K562 (cell line): ENCODE results near the gene PLA2G3. TPM values are rescaled to one million over a fixed set of nuclear protein-coding genes. Genes with fewer than 3 reads are reported as not detected.

Source experiments
- ATAC-seq: fragments of 200-7000 bp; cut with Tn5 transposase; 3 replicates; pipeline ENCODE4 v1.9.1; 2020; ENCODE audit warnings: moderate library complexity
- BruUV-seq: library from RNA; stranded (reverse); fragments of 400-500 nt; replicated peaks from 2 replicates; lab custom pipeline; 2021; lab: Mats Ljungman, UMichigan
- CTCF ChIA-PET: fragments of 300-600 bp; formaldehyde crosslinking; extraction: SDS; loops from one replicate; lab custom pipeline; 2021; ENCODE audit warnings: low intra/inter-chr PET ratio; lab: Yijun Ruan, JAX
- POLR2A ChIA-PET: fragments of 300-600, 350-650 bp; sonication (Branson Sonifier 250); formaldehyde crosslinking; extraction: SDS; loops from one replicate; lab custom pipeline; 2021; ENCODE audit warnings: antibody characterized with exemption, inconsistent platforms; lab: Yijun Ruan, JAX
- DNase-seq, 4 experiments: peaks; one replicate each; pipeline versions ENCODE4 v3.0.0 to v3.0.0-alpha.2; 2011 to 2018; ENCODE audit warnings: low spot score in 3 of 4, mixed read lengths in 3 of 4; ENCODE audit errors: extremely low read depth in 1 of 4
- FAIRE-seq: peaks from 2 replicates; lab custom pipeline; 2011; peaks lifted over from hg19 to GRCh38; lab: Jason Lieb, UNC
- H2AFZ ChIP-seq: 2 replicates; pipeline ENCODE4 v1.6.0; 2011; ENCODE audit warnings: low read depth, low read length, control low read depth, inconsistent platforms
- H3K27ac ChIP-seq: fragments of 200-600 bp; 3 replicates; pipeline ENCODE4 v1.8.0; 2011; ENCODE audit warnings: low read depth, mild to moderate bottlenecking, control low read depth, inconsistent platforms, low read length, moderate library complexity, mixed read lengths; ENCODE audit errors: extremely low read depth
- H3K27me3 ChIP-seq, 2 experiments: fragments of 300-600 bp in 1 of 2; 2 replicates in 1 of 2; 3 replicates in 1 of 2; pipeline versions ENCODE4 v1.6.0 to v1.8.0; 2011; ENCODE audit warnings: inconsistent platforms in 2 of 2, low read length in 2 of 2, mild to moderate bottlenecking in 1 of 2, mixed read lengths in 1 of 2, moderate library complexity in 1 of 2; ENCODE audit not compliant: control insufficient read depth in 2 of 2, insufficient read depth in 2 of 2
- H3K36me3 ChIP-seq: fragments of 300-600 bp; 3 replicates; pipeline ENCODE4 v1.8.0; 2011; ENCODE audit warnings: mild to moderate bottlenecking, low read length, inconsistent platforms; ENCODE audit not compliant: control insufficient read depth, insufficient read depth
- H3K4me1 ChIP-seq, 2 experiments: fragments of 200-600 bp in 1 of 2; replicated peaks in 1 of 2; 2 replicates in 1 of 2; 3 replicates in 1 of 2; pipeline versions ENCODE4 v1.5.1 to v1.8.0; 2011; ENCODE audit warnings: inconsistent platforms in 2 of 2, low read length in 2 of 2, mild to moderate bottlenecking in 1 of 2, mixed read lengths in 1 of 2, moderate library complexity in 1 of 2; ENCODE audit not compliant: control insufficient read depth in 2 of 2, insufficient read depth in 2 of 2
- H3K4me2 ChIP-seq: 2 replicates; pipeline ENCODE4 v1.6.1; 2011; ENCODE audit warnings: low read length, control low read depth, inconsistent platforms, mixed read lengths; ENCODE audit not compliant: insufficient read depth
- H3K4me3 ChIP-seq: fragments of 200-600 bp; sonication (generic), shearing (Covaris generic); 2 replicates; pipeline ENCODE4 v1.5.1; 2016; ENCODE audit warnings: control low read depth, inconsistent platforms
- H3K79me2 ChIP-seq: fragments of 200-600 bp; 3 replicates; pipeline ENCODE4 v1.8.0; 2011; ENCODE audit warnings: low read length, inconsistent platforms; ENCODE audit not compliant: control insufficient read depth, insufficient read depth
- H3K9ac ChIP-seq, 2 experiments: 2 replicates each; pipeline versions ENCODE4 v1.6.0 to v1.6.1; 2011; ENCODE audit warnings: low read depth in 2 of 2, low read length in 2 of 2, control low read depth in 1 of 2, inconsistent platforms in 1 of 2, mild to moderate bottlenecking in 1 of 2, mixed read lengths in 1 of 2; ENCODE audit not compliant: insufficient read depth in 1 of 2
- H3K9me1 ChIP-seq: one replicate; pipeline ENCODE4 v1.6.0; 2011; ENCODE audit warnings: inconsistent platforms, mild to moderate bottlenecking, low read length, moderate library complexity; ENCODE audit not compliant: control insufficient read depth, insufficient read depth
- H3K9me3 ChIP-seq: replicated peaks from 2 replicates; pipeline ENCODE4 v1.5.1; 2011; ENCODE audit warnings: low read depth, low read length, inconsistent platforms; ENCODE audit not compliant: control insufficient read depth, insufficient read depth
- H4K20me1 ChIP-seq: replicated peaks from 2 replicates; pipeline ENCODE4 v1.6.1; 2011; ENCODE audit warnings: low read length, inconsistent platforms, mixed read lengths; ENCODE audit not compliant: control insufficient read depth, insufficient read depth
- ZBTB49 ChIP-seq: sonication (generic); formaldehyde crosslinking; IDR thresholded peaks from 2 replicates; pipeline ENCODE4 v1.8.0; 2022; ENCODE audit warnings: missing genetic modification reagents, mild to moderate bottlenecking, borderline replicate concordance
- ZBTB9 ChIP-seq: fragments of 450-650 bp; formaldehyde crosslinking; IDR thresholded peaks from 2 replicates; pipeline ENCODE4 v1.4.0; 2020; ENCODE audit warnings: mild to moderate bottlenecking, moderate library complexity
- WGBS: fragments of 100-300 bp; shearing (Covaris generic); methylation state at CpG from one replicate; pipeline ENCODE4 v1.1.6; 2016; ENCODE audit warnings: low coverage, mixed read lengths; ENCODE audit not compliant: insufficient coverage; ENCODE audit errors: missing lambda C conversion rate; 5-methylcytosine and 5-hydroxymethylcytosine counted together
- in situ Hi-C: fragments of 300-500 bp; cut with MboI; formaldehyde crosslinking; loops from 4 replicates; pipeline ENCODE4 v1.15.0; 2018; ENCODE audit warnings: inconsistent platforms, mixed read lengths
- intact Hi-C: fragments of 100-400 bp; cut with micrococcal nuclease; formaldehyde crosslinking; loops from 2 replicates; pipeline ENCODE4 v1.14.2; 2022
- polyA plus RNA-seq, 8 experiments: library from polyadenylated mRNA; depleted of rRNA in 4 of 8; stranded (reverse) in 5 of 8; unstranded in 3 of 8; fragments of >200 nt; fragmentation: Nextera tagmentation in 2 of 8; fragmentation: Illumina TruSeq in 1 of 8; extraction: Ambion mirVana in 2 of 8; extraction: Trizol in 1 of 8; gene quantifications; 2 replicates each; pipeline versions ENCODE4 v1.2.1 to v1.2.3, GENCODE V29; 2011 to 2014; ENCODE audit warnings: inconsistent platforms in 1 of 8, missing spikeins in 1 of 8
- total RNA-seq, 7 experiments: library from RNA; depleted of rRNA in 6 of 7; stranded (reverse); fragments of >200 nt in 6 of 7; fragmentation: Illumina TruSeq in 2 of 7; extraction: Trizol in 2 of 7; gene quantifications; 2 replicates each; pipeline versions ENCODE4 v1.2.1 to v1.2.3, GENCODE V29; 2011 to 2021; ENCODE audit warnings: low replicate concordance in 1 of 7

PLA2G3 gene
- total and polyA plus RNA-seq, 9 of the 15 experiments (the other 6 are each of a cell fraction or from before 2014, with no cell fraction given), result 0.18 to 1.4 (median 0.64) TPM

- CTCF ChIA-PET, result no interaction called here
- WGBS, result 54% methylated on average over 6 of the region's 12 CpGs
- POLR2A ChIA-PET, result interaction anchor here (0.6 to 1.2 kb wide), 2 partner anchors 11 to 97 kb away, joined by 3 read pairs; no protein-coding TSS in a partner anchor
- DNase-seq (no peak), ATAC-seq (no peak), FAIRE-seq (no peak)
- Histone ChIP-seq H4K20me1 (no peaks in the 10 kb centered on the region), H3K4me2 (no peak overlapping the region), H3K9me3 (no peaks in the 10 kb centered on the region), H3K79me2 (no peaks in the 10 kb centered on the region), H3K4me3 (no peak overlapping the region), H3K27ac (no peak overlapping the region), H2AFZ (no peak overlapping the region), H3K9ac (peak overlapping the region in 1 of 2 experiments; percentile 71; a peak in 1 of 4 replicates), H3K9me1 (no peaks in the 10 kb centered on the region), H3K36me3 (no peaks in the 10 kb centered on the region), H3K27me3 (no peaks in the 10 kb centered on the region), H3K4me1 (peaks cover 13 to 54% of the 10 kb centered on the region in 2 experiments; a peak in 4 of 5 replicates)
- BruUV-seq, result no TSS peak
- TF ChIP-seq ZBTB49 (no peak), ZBTB9 (CRISPR knock-in tag) (no peak)
- intact Hi-C loops (no loop called here), in situ Hi-C loops (no loop called here)
These were observed 14.7 kb downstream of the PLA2G3 start for GRCh38 chr22:31125521-31126117.
